Measurements from ENCODE around the gene CWC25. TPM values are rescaled to one million over a fixed set of nuclear protein-coding genes. Genes with fewer than 3 reads are reported as not detected.

Gene CWC25
- total and polyA plus RNA-seq, 2 of the 13 experiments (the other 11 are each of a cell fraction or from before 2014, with no cell fraction given): 15.6 to 22.7 TPM

GRCh38 chr17:38752308-38753070 lies 72.6 kb downstream of the CWC25 start, which contains the start of gene PSMB3 (continued):
- TF ChIP-seq ZNF275 (CRISPR knock-in tag; IDR thresholded peaks at IDR 0.05; ENCODE audit: borderline replicate concordance): 0 out of 2 replicates have a peak, but pooled peaks have one; percentile 60
- peak; percentile 79 for TF ChIP-seq ZNF143 (CRISPR knock-in tag; IDR thresholded peaks at IDR 0.05)
- no peak for TF ChIP-seq TEF (CRISPR knock-in tag; IDR thresholded peaks at IDR 0.05)
- peak; percentile 98 for TF ChIP-seq YEATS2 (CRISPR knock-in tag; IDR thresholded peaks at IDR 0.05; ENCODE audit: borderline replicate concordance)
- TF ChIP-seq ZNF564 (CRISPR knock-in tag; IDR thresholded peaks at IDR 0.05): peak; percentile 15; the same call in 1 of the 2 replicates
- no peak for TF ChIP-seq ZSCAN30 (CRISPR knock-in tag; IDR thresholded peaks at IDR 0.05)
- TF ChIP-seq ZNF709 (CRISPR knock-in tag; IDR thresholded peaks at IDR 0.05): no peak
- TF ChIP-seq NR1H2 (CRISPR knock-in tag; IDR thresholded peaks at IDR 0.05; ENCODE audit: borderline replicate concordance, low read depth): no peak
- TF ChIP-seq SMC3 (IDR thresholded peaks at IDR 0.05; ENCODE audit: low read length): peak; percentile 4; the same call in 1 of the 2 replicates
- TF ChIP-seq GFI1 (CRISPR knock-in tag; IDR thresholded peaks at IDR 0.05; ENCODE audit: borderline replicate concordance): peak; percentile 12; the same call in 1 of the 2 replicates
- TF ChIP-seq ZBTB46 (CRISPR knock-in tag; IDR thresholded peaks at IDR 0.05; ENCODE audit: borderline replicate concordance): 0 out of 2 replicates have a peak, but pooled peaks have one; percentile 88
- TF ChIP-seq ZNF558 (CRISPR knock-in tag; IDR thresholded peaks at IDR 0.05; ENCODE audit: borderline replicate concordance): peak; percentile 33; the same call in 1 of the 2 replicates
- no peak for TF ChIP-seq XBP1 (CRISPR knock-in tag; IDR thresholded peaks at IDR 0.05)
- no peak for TF ChIP-seq CHCHD3 (CRISPR knock-in tag; IDR thresholded peaks at IDR 0.05)
- no peak for TF ChIP-seq ZNF839 (CRISPR knock-in tag; IDR thresholded peaks at IDR 0.05; ENCODE audit: borderline replicate concordance)
- TF ChIP-seq PAXIP1 (CRISPR knock-in tag; conservative IDR thresholded peaks at IDR 0.05): peak; percentile 61
- TF ChIP-seq LBX2 (CRISPR knock-in tag; IDR thresholded peaks at IDR 0.05; ENCODE audit: borderline replicate concordance): no peak
- peak; percentile 95; the same call in 1 of the 2 replicates for TF ChIP-seq PBX3 (CRISPR knock-in tag; IDR thresholded peaks at IDR 0.05; ENCODE audit: borderline replicate concordance)
- TF ChIP-seq HOXA3 (CRISPR knock-in tag; IDR thresholded peaks at IDR 0.05): peak; percentile 84
- 0 out of 2 replicates have a peak, but pooled peaks have one; percentile 90 for TF ChIP-seq ZNF354B (CRISPR knock-in tag; IDR thresholded peaks at IDR 0.05)

Data from HepG2 (cell line).